Measurements from ENCODE around the gene FUBP3.

GRCh38 chr9:130635306-130635705, 55.9 kb downstream of the FUBP3 start:
- TF ChIP-seq CTCF (IDR thresholded peaks at IDR 0.05; ENCODE audit: insufficient read depth, low read length) (no peak), REST (IDR thresholded peaks at IDR 0.05; ENCODE audit: insufficient replicate concordance, low read depth) (no peak)
